Kidney (tissue), 14 donors: ENCODE results near the gene PRAC2. TPM values are rescaled to one million over a fixed set of nuclear protein-coding genes. Genes with fewer than 3 reads are reported as not detected.

Experiments
- DNase-seq, 5 donors: peaks; one replicate each; pipeline ENCODE4 v3.0.0-alpha.2; 2013 to 2020
- FAIRE-seq: peaks from 2 replicates; lab custom pipeline; 2012; peaks lifted over from hg19 to GRCh38; lab: Jason Lieb, UNC
- H3K27ac ChIP-seq, 2 donors: one replicate each; pipeline ENCODE4 v1.7.0; 2013; ENCODE audit warnings: low read depth in 2 of 2, low read length in 2 of 2, inconsistent platforms in 1 of 2
- H3K27me3 ChIP-seq: one replicate; pipeline ENCODE4 v1.7.1; 2013; ENCODE audit warnings: low read length, inconsistent platforms; ENCODE audit not compliant: control insufficient read depth, insufficient read depth
- H3K36me3 ChIP-seq, 3 donors: one replicate each; pipeline versions ENCODE4 v1.7.0 to v1.7.1; 2013; ENCODE audit warnings: low read length in 3 of 3, control low read depth in 1 of 3, inconsistent platforms in 1 of 3; ENCODE audit not compliant: insufficient read depth in 3 of 3, control insufficient read depth in 2 of 3
- H3K4me1 ChIP-seq, 3 donors: one replicate each; pipeline versions ENCODE4 v1.7.0 to v1.7.1; 2013; ENCODE audit warnings: low read length in 3 of 3, inconsistent platforms in 1 of 3, low read depth in 1 of 3; ENCODE audit not compliant: control insufficient read depth in 2 of 3, insufficient read depth in 2 of 3
- H3K4me3 ChIP-seq, 3 donors: one replicate each; pipeline versions ENCODE4 v1.7.0 to v1.8.1; 2013; ENCODE audit warnings: low read length in 3 of 3, control low read depth in 1 of 3, inconsistent platforms in 1 of 3
- H3K9ac ChIP-seq, 3 donors: one replicate each; pipeline versions ENCODE4 v1.7.0 to v1.7.1; 2013; ENCODE audit warnings: low read length in 3 of 3, control low read depth in 1 of 3, inconsistent platforms in 1 of 3
- H3K9me3 ChIP-seq, 3 donors: one replicate each; pipeline versions ENCODE4 v1.7.0 to v1.7.1; 2013; ENCODE audit warnings: low read length in 3 of 3, control low read depth in 1 of 3, inconsistent platforms in 1 of 3; ENCODE audit not compliant: control insufficient read depth in 2 of 3, insufficient read depth in 1 of 3
- CTCF ChIP-seq: IDR thresholded peaks from 3 replicates; pipeline ENCODE4 v1.5.1; 2012; ENCODE audit warnings: mild to moderate bottlenecking, moderate library complexity, borderline replicate concordance; ENCODE audit not compliant: insufficient read depth; ENCODE audit errors: extremely low read depth
- intact Hi-C: fragments of 100-400 bp; cut with DNase I; formaldehyde crosslinking; loops from one replicate; pipeline ENCODE4 v1.11.1; 2022
- polyA plus RNA-seq: library from polyadenylated mRNA; stranded (reverse); fragments of 350-450 nt; fragmentation: Illumina TruSeq; extraction: RNeasy Lipid Tissue Mini Kit (QIAGEN cat#74804); gene quantifications from one replicate; pipeline ENCODE4 v1.2.3, GENCODE V29; 2014; ENCODE audit warnings: low read depth, low replicate concordance; ENCODE audit not compliant: insufficient read depth
- total RNA-seq: library from RNA; stranded (reverse); fragmentation: NEBNext Ultra II Directional; extraction: Animal tissue kit (Norgen Biotek cat#: 25700); gene quantifications from one replicate; pipeline ENCODE4 v1.2.1, GENCODE V29; 2021
- donor health status: control.
- donor health status: control.
- donor health status: control.
- donor health status: control.
- donor health status: control.
- donor health status: DM: yes; HTN: yes; CAD: no.
- donor health status: Normal renal cell carcinoma (clear cell type).

The PRAC2 gene
- total and polyA plus RNA-seq, 2 donors from 2014 or later = not detected

- Histone ChIP-seq H3K27ac (no peak overlapping the region), H3K27me3 (peaks cover 92% of the 10 kb centered on the region), H3K36me3 (no peaks in the 10 kb centered on the region), H3K9ac (no peak overlapping the region), H3K4me3 (no peak overlapping the region), H3K4me1 (peaks cover 0 to 7% (median 0%) of the 10 kb centered on the region in 3 donors), H3K9me3 (no peaks in the 10 kb centered on the region)
- TF ChIP-seq CTCF = no peak
- DNase-seq (no peak), FAIRE-seq (no peak)
- intact Hi-C loops = loop anchor here (10.0 kb wide), 1 partner anchor 68 kb away; no protein-coding TSS in a partner anchor
These were observed 3.9 kb downstream of the PRAC2 start for GRCh38 chr17:48726916-48727286.

GRCh38 chr17:48727415-48728175, 4.6 kb downstream of the PRAC2 start:
- DNase-seq = no peak
- peaks cover 92% of the 10 kb centered on the region for H3K27me3 ChIP-seq
- no peak overlapping the region for H3K4me3 ChIP-seq

DNA sequence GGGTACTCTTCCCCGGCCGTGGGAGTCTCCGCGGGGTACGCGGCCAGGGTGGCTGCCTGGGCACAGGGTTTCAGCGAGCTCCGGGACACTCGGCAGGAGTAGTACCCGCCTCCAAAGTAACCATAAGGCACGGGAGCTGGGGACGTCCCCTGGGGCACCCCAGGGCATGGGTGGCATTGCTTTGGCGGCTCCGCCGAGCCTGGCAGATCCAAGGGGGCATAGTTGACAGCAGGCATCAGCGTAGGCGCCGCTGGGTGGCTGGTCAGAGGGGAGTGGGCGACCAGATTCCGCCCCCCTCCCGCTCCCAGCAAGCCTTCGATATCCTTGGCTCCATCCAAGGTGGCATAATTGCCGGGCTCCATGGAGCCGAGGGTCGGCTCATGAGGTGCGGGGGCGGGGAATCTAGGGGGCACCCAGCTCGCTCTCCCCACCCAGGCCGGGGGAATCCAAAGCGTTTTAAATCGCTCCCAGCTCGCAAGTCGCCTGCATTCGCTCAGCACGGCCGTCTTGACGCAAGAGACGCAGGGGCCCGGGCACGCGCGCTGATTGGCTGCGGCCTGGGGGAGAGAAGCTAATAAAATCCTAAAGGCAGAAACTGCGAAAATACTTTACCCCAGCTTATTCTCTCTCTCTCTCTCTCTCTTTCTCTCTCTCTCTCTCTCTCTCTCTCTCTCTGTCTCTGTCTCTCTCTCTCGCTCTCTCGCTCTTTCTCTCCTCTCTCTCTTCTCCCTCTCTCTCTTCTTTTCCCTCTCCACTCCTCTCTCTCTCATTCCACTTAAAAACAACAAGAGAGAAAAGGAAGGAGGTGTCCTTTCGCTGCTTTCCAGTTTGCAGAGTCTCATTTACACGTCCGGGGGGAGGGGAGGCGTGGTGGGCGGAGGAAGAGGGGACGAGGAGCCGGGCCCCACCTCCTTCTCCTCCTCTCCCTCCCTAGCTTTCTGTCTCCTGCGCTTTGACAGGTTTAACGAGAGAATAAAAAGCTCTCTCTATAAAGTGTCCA, 5.5 kb downstream of the PRAC2 start, which contains the start of gene HOXB13:
HOXB13 (minus strand) TSS at position 519 of the 1,000 bp plus-strand sequence; CDS start at position 362, 157 bp downstream.
- TF ChIP-seq CTCF = no peak
- DNase-seq (peak in 3 of 5 donors; percentile 66 to 70 (median 66)), FAIRE-seq (no peak)
- H3K36me3 ChIP-seq = no peaks in the 10 kb centered on the region
- no peak within 1 kb of the TSS for H3K4me3 ChIP-seq
- peaks cover 89% of the 10 kb centered on the region for H3K27me3 ChIP-seq
- peaks cover 0 to 7% (median 0%) of the 10 kb centered on the region in 3 donors for H3K4me1 ChIP-seq
- no peaks in the 10 kb centered on the region for H3K9me3 ChIP-seq
- H3K9ac ChIP-seq = no peak within 1 kb of the TSS
- no peak within 1 kb of the TSS for H3K27ac ChIP-seq
- intact Hi-C loops = loop anchor here (10.0 kb wide), 1 partner anchor 66 kb away; no protein-coding TSS in a partner anchor

More at GRCh38 chr17:48727415-48728175, 4.6 kb downstream of the PRAC2 start:
- H3K36me3 ChIP-seq = no peaks in the 10 kb centered on the region
- H3K27ac ChIP-seq = no peak overlapping the region
- no peak overlapping the region for H3K9ac ChIP-seq
- H3K9me3 ChIP-seq = no peaks in the 10 kb centered on the region
- intact Hi-C loops = loop anchor here (10.0 kb wide), 1 partner anchor 67 kb away; no protein-coding TSS in a partner anchor
- no peak for TF ChIP-seq CTCF
- no peak for FAIRE-seq
- H3K4me1 ChIP-seq = peaks cover 0 to 7% (median 0%) of the 10 kb centered on the region in 3 donors
